ENCODE results near the gene NOX1.

The NOX1 gene

GRCh38 chrX:100911731-100912130 lies 37.6 kb upstream of the NOX1 start:
- H3F3A ChIP-seq (ENCODE audit: insufficient read depth), result no peaks in the 10 kb centered on the region
- TF ChIP-seq CTCF (IDR thresholded peaks at IDR 0.05; ENCODE audit: insufficient read depth, low read length, poor library complexity, severe bottlenecking) (no peak), EZH2phosphoT487 (conservative IDR thresholded peaks at IDR 0.05; ENCODE audit: low read length) (no peak)
- no peaks in the 10 kb centered on the region for H3K79me2 ChIP-seq (ENCODE audit: insufficient read depth, low read length)
- no peak overlapping the region for H3K9ac ChIP-seq (ENCODE audit: low read length)
- H3K36me3 ChIP-seq (ENCODE audit: low read length), result no peaks in the 10 kb centered on the region
- no peaks in the 10 kb centered on the region for H3K9me3 ChIP-seq (ENCODE audit: insufficient read depth, low read length)
- no peaks in the 10 kb centered on the region for H3K9me2 ChIP-seq (replicated peaks; ENCODE audit: insufficient read depth, low read length)
- H2AFZ ChIP-seq (ENCODE audit: low read depth, low read length, severe bottlenecking), result no peak overlapping the region
- no peak overlapping the region for H3K4me2 ChIP-seq (ENCODE audit: low read depth, low read length, poor library complexity, severe bottlenecking)
- H4K20me1 ChIP-seq (ENCODE audit: low read depth, low read length), result no peaks in the 10 kb centered on the region
- no peak overlapping the region for H3K27ac ChIP-seq (ENCODE audit: low read depth, low read length)
- no peaks in the 10 kb centered on the region for H3K27me3 ChIP-seq (ENCODE audit: low read length)
- no peak overlapping the region for H3K4me3 ChIP-seq (ENCODE audit: insufficient read depth, low read length, poor library complexity, severe bottlenecking)

- no peaks in the 10 kb centered on the region for H3K9me2 ChIP-seq (replicated peaks; ENCODE audit: insufficient read depth, low read length)
- no peaks in the 10 kb centered on the region for H3K27me3 ChIP-seq (ENCODE audit: low read length)
- H4K20me1 ChIP-seq (ENCODE audit: low read depth, low read length), result no peaks in the 10 kb centered on the region
- no peaks in the 10 kb centered on the region for H3F3A ChIP-seq (ENCODE audit: insufficient read depth)
- no peak overlapping the region for H3K27ac ChIP-seq (ENCODE audit: low read depth, low read length)
- H3K79me2 ChIP-seq (ENCODE audit: insufficient read depth, low read length), result no peaks in the 10 kb centered on the region
- peak overlapping the region; percentile 17 for H3K4me2 ChIP-seq (ENCODE audit: low read depth, low read length, poor library complexity, severe bottlenecking)
- TF ChIP-seq CTCF (IDR thresholded peaks at IDR 0.05; ENCODE audit: insufficient read depth, low read length, poor library complexity, severe bottlenecking), result no peak
- TF ChIP-seq EZH2phosphoT487 (conservative IDR thresholded peaks at IDR 0.05; ENCODE audit: low read length), result no peak
- no peak overlapping the region for H3K4me3 ChIP-seq (ENCODE audit: insufficient read depth, low read length, poor library complexity, severe bottlenecking)
- H3K36me3 ChIP-seq (ENCODE audit: low read length), result no peaks in the 10 kb centered on the region
- no peak overlapping the region for H3K9ac ChIP-seq (ENCODE audit: low read length)
- H2AFZ ChIP-seq (ENCODE audit: low read depth, low read length, severe bottlenecking), result no peak overlapping the region
- H3K9me3 ChIP-seq (ENCODE audit: insufficient read depth, low read length), result no peaks in the 10 kb centered on the region
Measured at GRCh38 chrX:100905620-100906019, 31.5 kb upstream of the NOX1 start.

GRCh38 chrX:100904433-100904832 lies 30.3 kb upstream of the NOX1 start:
- Histone ChIP-seq H3K9me3 (ENCODE audit: insufficient read depth, low read length) (no peaks in the 10 kb centered on the region), H3K79me2 (ENCODE audit: insufficient read depth, low read length) (no peaks in the 10 kb centered on the region), H3K27ac (ENCODE audit: low read depth, low read length) (no peak overlapping the region), H2AFZ (ENCODE audit: low read depth, low read length, severe bottlenecking) (no peak overlapping the region), H3F3A (ENCODE audit: insufficient read depth) (no peaks in the 10 kb centered on the region), H3K36me3 (ENCODE audit: low read length) (no peaks in the 10 kb centered on the region), H3K9me2 (replicated peaks; ENCODE audit: insufficient read depth, low read length) (no peaks in the 10 kb centered on the region), H3K27me3 (ENCODE audit: low read length) (no peaks in the 10 kb centered on the region), H3K4me3 (ENCODE audit: insufficient read depth, low read length, poor library complexity, severe bottlenecking) (no peak overlapping the region), H3K4me2 (ENCODE audit: low read depth, low read length, poor library complexity, severe bottlenecking) (no peak overlapping the region), H4K20me1 (ENCODE audit: low read depth, low read length) (no peaks in the 10 kb centered on the region), H3K9ac (ENCODE audit: low read length) (no peak overlapping the region)
- TF ChIP-seq EZH2phosphoT487 (conservative IDR thresholded peaks at IDR 0.05; ENCODE audit: low read length) (no peak), CTCF (IDR thresholded peaks at IDR 0.05; ENCODE audit: insufficient read depth, low read length, poor library complexity, severe bottlenecking) (no peak)

Data from SU-DHL-6 (cell line).